IMR-90 (cell line): ENCODE data around the gene COL15A1. TPM values are rescaled to one million over a fixed set of nuclear protein-coding genes. Genes with fewer than 3 reads are reported as not detected.
A peak's percentile ranks its signal among the peaks of the same experiment; 100 is the strongest.

Experiments
- ATAC-seq: fragments of 200-7000 bp; cut with Tn5 transposase; 2 replicates; pipeline ENCODE4 v1.9.1; 2020; ENCODE audit warnings: low read depth, mild to moderate bottlenecking, moderate library complexity
- BruUV-seq: library from RNA; stranded (reverse); fragments of 400-500 nt; replicated peaks from 2 replicates; lab custom pipeline; 2021; lab: Mats Ljungman, UMichigan
- CTCF ChIA-PET: fragments of 300-600 bp; formaldehyde crosslinking; extraction: SDS; loops from one replicate; lab custom pipeline; 2021; ENCODE audit warnings: antibody characterized with exemption; lab: Yijun Ruan, JAX
- POLR2A ChIA-PET: fragments of 300-600 bp; sonication (Branson Sonifier 250); formaldehyde crosslinking; loops from one replicate; lab custom pipeline; 2022; ENCODE audit warnings: antibody characterized with exemption; ENCODE audit not compliant: unreplicated experiment; lab: Charles Lee
- DNase-seq: peaks from one replicate; pipeline ENCODE4 v3.0.0; 2013
- H2AFZ ChIP-seq: replicated peaks from 2 replicates; pipeline ENCODE3; 2013; ENCODE audit warnings: low read length, mild to moderate bottlenecking; ENCODE audit not compliant: poor library complexity
- H2AK5ac ChIP-seq: 2 replicates; pipeline ENCODE4 v1.6.1; 2013; ENCODE audit warnings: low read depth, low read length, inconsistent platforms
- H2AK9ac ChIP-seq: replicated peaks from 2 replicates; pipeline ENCODE3; 2013; ENCODE audit warnings: mild to moderate bottlenecking, low read depth, low read length, moderate library complexity; ENCODE audit not compliant: poor library complexity
- H2BK120ac ChIP-seq: 2 replicates; pipeline ENCODE4 v1.6.1; 2013; ENCODE audit warnings: low read depth, low read length, inconsistent platforms
- H2BK15ac ChIP-seq: 3 replicates; pipeline ENCODE4 v1.6.1; 2013; ENCODE audit warnings: low read depth, low read length, inconsistent platforms
- H2BK20ac ChIP-seq: 2 replicates; pipeline ENCODE4 v1.6.1; 2013; ENCODE audit warnings: low read depth, mild to moderate bottlenecking, inconsistent platforms, low read length, moderate library complexity
- H2BK5ac ChIP-seq: 2 replicates; pipeline ENCODE4 v1.6.1; 2013; ENCODE audit warnings: mild to moderate bottlenecking, low read depth, low read length, inconsistent platforms; ENCODE audit not compliant: poor library complexity, severe bottlenecking
- H3K14ac ChIP-seq: replicated peaks from 2 replicates; pipeline ENCODE4 v1.6.1; 2013; ENCODE audit warnings: low read depth, low read length, inconsistent platforms
- H3K18ac ChIP-seq: 2 replicates; pipeline ENCODE4 v1.6.1; 2013; ENCODE audit warnings: low read depth, low read length, control low read depth
- H3K23ac ChIP-seq: 2 replicates; pipeline ENCODE4 v1.6.1; 2013; ENCODE audit warnings: low read depth, low read length, inconsistent platforms
- H3K27ac ChIP-seq: 2 replicates; pipeline ENCODE4 v1.5.1; 2013; ENCODE audit warnings: mild to moderate bottlenecking, control low read depth, low read length; ENCODE audit not compliant: insufficient read depth
- H3K27me3 ChIP-seq: 2 replicates; pipeline ENCODE4 v1.6.1; 2013; ENCODE audit warnings: low read length; ENCODE audit not compliant: control insufficient read depth, insufficient read depth
- H3K36me3 ChIP-seq: 2 replicates; pipeline ENCODE4 v1.6.1; 2013; ENCODE audit warnings: low read length, mixed read lengths; ENCODE audit not compliant: control insufficient read depth, insufficient read depth
- H3K4ac ChIP-seq: 2 replicates; pipeline ENCODE4 v1.6.1; 2013; ENCODE audit warnings: low read depth, low read length, inconsistent platforms
- H3K4me1 ChIP-seq: 2 replicates; pipeline ENCODE4 v1.6.1; 2013; ENCODE audit warnings: low read length, mixed read lengths; ENCODE audit not compliant: control insufficient read depth, insufficient read depth
- H3K4me2 ChIP-seq: 2 replicates; pipeline ENCODE4 v1.6.1; 2013; ENCODE audit warnings: low read depth, mild to moderate bottlenecking, control low read depth, low read length, moderate library complexity
- H3K4me3 ChIP-seq: 2 replicates; pipeline ENCODE4 v1.5.1; 2013; ENCODE audit warnings: low read depth, mild to moderate bottlenecking, control low read depth, low read length, moderate library complexity; ENCODE audit not compliant: insufficient read depth
- H3K56ac ChIP-seq: 2 replicates; pipeline ENCODE4 v1.6.1; 2013; ENCODE audit warnings: low read length, inconsistent platforms; ENCODE audit not compliant: insufficient read depth; ENCODE audit errors: extremely low read depth
- H3K79me1 ChIP-seq, 2 experiments: 2 replicates each; pipeline ENCODE4 v1.6.1; 2013; ENCODE audit warnings: low read length in 2 of 2, inconsistent platforms in 1 of 2, low read depth in 1 of 2
- H3K9ac ChIP-seq: 2 replicates; pipeline ENCODE4 v1.6.1; 2013; ENCODE audit warnings: low read depth, low read length, control low read depth
- H3K9me1 ChIP-seq: 2 replicates; pipeline ENCODE4 v1.6.1; 2013; ENCODE audit warnings: low read length, inconsistent platforms; ENCODE audit not compliant: insufficient read depth
- H3K9me3 ChIP-seq: 2 replicates; pipeline ENCODE4 v1.6.1; 2013; ENCODE audit warnings: low read length; ENCODE audit not compliant: control insufficient read depth, insufficient read depth
- H4K20me1 ChIP-seq: 2 replicates; pipeline ENCODE4 v1.6.1; 2013; ENCODE audit warnings: low read length, inconsistent platforms; ENCODE audit not compliant: insufficient read depth
- H4K5ac ChIP-seq: 2 replicates; pipeline ENCODE4 v1.6.1; 2013; ENCODE audit warnings: mild to moderate bottlenecking, low read depth, low read length, control low read depth
- H4K8ac ChIP-seq, 2 experiments: 2 replicates each; pipeline ENCODE4 v1.6.1; 2013; ENCODE audit warnings: low read depth in 2 of 2, low read length in 2 of 2, control low read depth in 1 of 2, inconsistent platforms in 1 of 2
- H4K91ac ChIP-seq: 2 replicates; pipeline ENCODE4 v1.6.1; 2013; ENCODE audit warnings: low read depth, low read length, inconsistent platforms; ENCODE audit not compliant: insufficient read depth
- RCOR1 ChIP-seq: IDR thresholded peaks from 2 replicates; pipeline ENCODE4 v1.6.1; 2012; ENCODE audit warnings: mild to moderate bottlenecking, low read length, improper control_type of control experiment; ENCODE audit not compliant: insufficient replicate concordance
- WGBS, 2 experiments: methylation state at CpG; one replicate each; pipeline versions ENCODE4 v1.1.5 to v1.1.7; 2013; ENCODE audit warnings: missing lambda C conversion rate in 2 of 2; ENCODE audit not compliant: insufficient read length in 1 of 2; ENCODE audit errors: extremely low coverage in 2 of 2; 5-methylcytosine and 5-hydroxymethylcytosine counted together
- dilution Hi-C: fragments of 300-500 bp; cut with HindIII; formaldehyde crosslinking; loops from one replicate; pipeline ENCODE4 v1.14.3; 2018; ENCODE audit warnings: low sequenced_read_pairs; ENCODE audit not compliant: unreplicated experiment
- in situ Hi-C: fragments of 300-500 bp; cut with MboI; formaldehyde crosslinking; loops from 3 replicates; pipeline ENCODE4 v1.14.3; 2019; ENCODE audit warnings: low sequenced_read_pairs, inconsistent platforms, mixed read lengths
- intact Hi-C: fragments of 100-400 bp; cut with micrococcal nuclease; formaldehyde crosslinking; loops from 2 replicates; pipeline ENCODE4 v1.10.0; 2022
- polyA plus RNA-seq, 3 experiments: library from polyadenylated mRNA; depleted of rRNA; stranded (reverse); fragments of >200 nt; gene quantifications; 2 replicates each; pipeline ENCODE4 v1.2.3, GENCODE V29; 2012; ENCODE audit warnings: low replicate concordance in 1 of 3
- total RNA-seq: library from RNA; depleted of rRNA; stranded (reverse); fragments of >200 nt; gene quantifications from 2 replicates; pipeline ENCODE4 v1.2.3, GENCODE V29; 2012

The COL15A1 gene
- total and polyA plus RNA-seq, 2 of the 4 experiments (the other 2 are of a cell fraction) = 2.2 to 3.7 TPM

GRCh38 chr9:98971915-98972223, 28.2 kb downstream of the COL15A1 start:
- Histone ChIP-seq H3K27me3 (no peaks in the 10 kb centered on the region), H3K4ac (peak overlapping the region; percentile 93), H2AK9ac (peak overlapping the region; percentile 16), H3K4me1 (peaks cover 20% of the 10 kb centered on the region), H2AFZ (no peak overlapping the region), H3K36me3 (peaks cover 8% of the 10 kb centered on the region; the same call in 1 of the 2 replicates), H2BK120ac (peak overlapping the region; percentile 98), H3K27ac (peak overlapping the region; percentile 89; the same call in 1 of the 2 replicates), H4K8ac (peak overlapping the region; percentile 83 to 94), H3K18ac (peak overlapping the region; percentile 92; the same call in 1 of the 2 replicates), H4K5ac (peak overlapping the region; percentile 97), H3K56ac (no peak overlapping the region), H3K14ac (peak overlapping the region; percentile 93), H2BK15ac (peak overlapping the region; percentile 99), H3K9me3 (no peaks in the 10 kb centered on the region; the same call in 1 of the 2 replicates), H2BK5ac (no peak overlapping the region), H3K23ac (0 out of 2 replicates have a peak overlapping the region, but pooled peaks have one; percentile 4), H3K79me1 (peaks cover 6 to 48% of the 10 kb centered on the region in 2 experiments; a peak in 3 of 4 replicates), H3K9ac (no peak overlapping the region), H3K4me3 (no peak overlapping the region), H2BK20ac (peak overlapping the region; percentile 89), H3K4me2 (no peak overlapping the region), H4K20me1 (no peaks in the 10 kb centered on the region), H4K91ac (peak overlapping the region; percentile 99), H3K9me1 (peaks cover 23% of the 10 kb centered on the region), H2AK5ac (peak overlapping the region; percentile 98)
- ChIA-PET POLR2A (no interaction called here), CTCF (interaction anchor here (1.1 kb wide), 1 partner anchor 27 kb away, joined by 3 read pairs; no protein-coding TSS in a partner anchor)
- intact Hi-C loops (no loop called here), in situ Hi-C loops (no loop called here), dilution Hi-C loops (no loop called here)
- DNase-seq = no peak
- no peak for TF ChIP-seq RCOR1
- ATAC-seq = no peak
- BruUV-seq = no TSS peak
- 86% methylated on average over 1 of the region's 6 CpGs; no CpG with 5 or more reads in 1 of the 2 experiments for WGBS, 2 experiments
